ENCODE measurements around the gene CIRBP. TPM values are rescaled to one million over a fixed set of nuclear protein-coding genes. Genes with fewer than 3 reads are reported as not detected.

The CIRBP gene
- total RNA-seq, 1 experiment from 2014 or later = 66.6 TPM

DNA sequence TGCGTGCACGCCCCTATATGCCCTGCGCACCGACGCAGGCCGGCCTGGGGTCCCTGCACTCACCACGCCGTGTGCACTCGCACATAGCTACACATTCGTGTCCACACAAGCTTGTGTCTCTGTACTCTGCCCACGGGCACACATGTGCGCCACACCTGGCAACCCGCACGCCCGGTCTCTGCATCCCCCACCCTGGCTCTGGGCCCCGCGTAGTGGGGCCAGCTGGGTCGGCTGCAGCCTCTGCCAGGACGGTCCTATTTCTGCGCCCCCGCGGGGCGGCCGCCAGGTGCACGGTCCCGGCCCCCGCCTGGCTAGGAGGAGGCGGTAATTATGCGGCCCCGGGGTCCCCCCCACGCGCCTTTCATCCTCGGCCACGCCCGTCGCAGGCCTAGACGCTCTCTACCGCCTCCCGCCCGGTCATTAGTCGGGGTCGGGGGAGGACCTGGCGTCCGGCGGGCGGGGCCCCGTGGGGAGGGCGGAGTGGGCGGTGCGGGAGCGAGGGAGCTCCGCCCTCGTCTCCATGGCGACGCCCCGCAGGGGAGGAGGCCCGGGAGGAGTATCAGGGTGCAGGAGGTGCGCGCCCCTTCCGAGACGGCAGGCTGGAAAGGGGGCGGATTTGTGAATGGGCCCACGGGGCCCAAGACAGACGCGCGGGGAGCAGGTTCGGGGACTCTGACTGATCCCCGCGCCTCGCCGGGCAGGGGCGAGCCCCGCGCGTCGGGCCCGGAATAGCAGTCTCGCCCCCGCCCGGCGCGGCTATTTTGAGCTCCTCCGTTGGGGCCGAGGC lies 2.8 kb upstream of the CIRBP start:
- no peaks in the 10 kb centered on the region for H3K27me3 ChIP-seq (ENCODE audit: control insufficient read depth, insufficient read depth, low read length)
- TF ChIP-seq, protein P1, sequence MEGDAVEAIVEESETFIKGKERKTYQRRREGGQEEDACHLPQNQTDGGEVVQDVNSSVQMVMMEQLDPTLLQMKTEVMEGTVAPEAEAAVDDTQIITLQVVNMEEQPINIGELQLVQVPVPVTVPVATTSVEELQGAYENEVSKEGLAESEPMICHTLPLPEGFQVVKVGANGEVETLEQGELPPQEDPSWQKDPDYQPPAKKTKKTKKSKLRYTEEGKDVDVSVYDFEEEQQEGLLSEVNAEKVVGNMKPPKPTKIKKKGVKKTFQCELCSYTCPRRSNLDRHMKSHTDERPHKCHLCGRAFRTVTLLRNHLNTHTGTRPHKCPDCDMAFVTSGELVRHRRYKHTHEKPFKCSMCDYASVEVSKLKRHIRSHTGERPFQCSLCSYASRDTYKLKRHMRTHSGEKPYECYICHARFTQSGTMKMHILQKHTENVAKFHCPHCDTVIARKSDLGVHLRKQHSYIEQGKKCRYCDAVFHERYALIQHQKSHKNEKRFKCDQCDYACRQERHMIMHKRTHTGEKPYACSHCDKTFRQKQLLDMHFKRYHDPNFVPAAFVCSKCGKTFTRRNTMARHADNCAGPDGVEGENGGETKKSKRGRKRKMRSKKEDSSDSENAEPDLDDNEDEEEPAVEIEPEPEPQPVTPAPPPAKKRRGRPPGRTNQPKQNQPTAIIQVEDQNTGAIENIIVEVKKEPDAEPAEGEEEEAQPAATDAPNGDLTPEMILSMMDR (IDR thresholded peaks at IDR 0.05) = no peak
- TF ChIP-seq, protein P2, sequence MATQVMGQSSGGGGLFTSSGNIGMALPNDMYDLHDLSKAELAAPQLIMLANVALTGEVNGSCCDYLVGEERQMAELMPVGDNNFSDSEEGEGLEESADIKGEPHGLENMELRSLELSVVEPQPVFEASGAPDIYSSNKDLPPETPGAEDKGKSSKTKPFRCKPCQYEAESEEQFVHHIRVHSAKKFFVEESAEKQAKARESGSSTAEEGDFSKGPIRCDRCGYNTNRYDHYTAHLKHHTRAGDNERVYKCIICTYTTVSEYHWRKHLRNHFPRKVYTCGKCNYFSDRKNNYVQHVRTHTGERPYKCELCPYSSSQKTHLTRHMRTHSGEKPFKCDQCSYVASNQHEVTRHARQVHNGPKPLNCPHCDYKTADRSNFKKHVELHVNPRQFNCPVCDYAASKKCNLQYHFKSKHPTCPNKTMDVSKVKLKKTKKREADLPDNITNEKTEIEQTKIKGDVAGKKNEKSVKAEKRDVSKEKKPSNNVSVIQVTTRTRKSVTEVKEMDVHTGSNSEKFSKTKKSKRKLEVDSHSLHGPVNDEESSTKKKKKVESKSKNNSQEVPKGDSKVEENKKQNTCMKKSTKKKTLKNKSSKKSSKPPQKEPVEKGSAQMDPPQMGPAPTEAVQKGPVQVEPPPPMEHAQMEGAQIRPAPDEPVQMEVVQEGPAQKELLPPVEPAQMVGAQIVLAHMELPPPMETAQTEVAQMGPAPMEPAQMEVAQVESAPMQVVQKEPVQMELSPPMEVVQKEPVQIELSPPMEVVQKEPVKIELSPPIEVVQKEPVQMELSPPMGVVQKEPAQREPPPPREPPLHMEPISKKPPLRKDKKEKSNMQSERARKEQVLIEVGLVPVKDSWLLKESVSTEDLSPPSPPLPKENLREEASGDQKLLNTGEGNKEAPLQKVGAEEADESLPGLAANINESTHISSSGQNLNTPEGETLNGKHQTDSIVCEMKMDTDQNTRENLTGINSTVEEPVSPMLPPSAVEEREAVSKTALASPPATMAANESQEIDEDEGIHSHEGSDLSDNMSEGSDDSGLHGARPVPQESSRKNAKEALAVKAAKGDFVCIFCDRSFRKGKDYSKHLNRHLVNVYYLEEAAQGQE (IDR thresholded peaks at IDR 0.05; ENCODE audit: insufficient read depth in 1 of 2, low read depth in 2 of 2, low read length in 1 of 2) = no peak
- TF ChIP-seq SIN3A (IDR thresholded peaks at IDR 0.05; ENCODE audit: borderline replicate concordance, insufficient read depth, low read depth, low read length) = no peak
- TF ChIP-seq POLR2AphosphoS5 (IDR thresholded peaks at IDR 0.05; ENCODE audit: low read depth, low read length) = no peak
- peak; percentile 88 for TF ChIP-seq TCF7L2 (IDR thresholded peaks at IDR 0.05; ENCODE audit: low read depth, low read length)
- ChIA-PET CTCF (interaction anchor here (0.6 to 2.0 kb wide), 8 partner anchors 9 to 348 kb away, joined by 3 to 46 read pairs (median 6); no protein-coding TSS in a partner anchor), POLR2A (interaction anchor here (0.5 to 0.6 kb wide), 3 partner anchors 14 to 116 kb away, joined by 9 to 11 read pairs (median 10); no protein-coding TSS in a partner anchor)
- H3K27ac ChIP-seq (ENCODE audit: low read length) = peak overlapping the region; percentile 71
- H3K36me3 ChIP-seq (ENCODE audit: control insufficient read depth, insufficient read depth, low read length) = no peaks in the 10 kb centered on the region; the same call in 1 of the 2 replicates
- in situ Hi-C loops (cut with HindIII; ENCODE audit: low pct_unique_long_range_greater_than_20kb, low sequenced_read_pairs) (no loop called here), intact Hi-C loops (cut with micrococcal nuclease; ENCODE audit: unreplicated experiment) (no loop called here)
- H3K9me3 ChIP-seq (ENCODE audit: control insufficient read depth, insufficient read depth, low read depth, low read length) = no peaks in the 10 kb centered on the region
- H3K4me3 ChIP-seq (ENCODE audit: low read depth in 2 of 2, low read length in 2 of 2) = peak overlapping the region; percentile 45 to 57
- DNase-seq (ENCODE audit: low read depth, low spot score) = no peak
- H3K4me1 ChIP-seq (ENCODE audit: control insufficient read depth, insufficient read depth, low read length) = peaks cover 43% of the 10 kb centered on the region
- BruUV-seq (replicated peaks) = no TSS peak
- ATAC-seq = peak; percentile 58

DNA sequence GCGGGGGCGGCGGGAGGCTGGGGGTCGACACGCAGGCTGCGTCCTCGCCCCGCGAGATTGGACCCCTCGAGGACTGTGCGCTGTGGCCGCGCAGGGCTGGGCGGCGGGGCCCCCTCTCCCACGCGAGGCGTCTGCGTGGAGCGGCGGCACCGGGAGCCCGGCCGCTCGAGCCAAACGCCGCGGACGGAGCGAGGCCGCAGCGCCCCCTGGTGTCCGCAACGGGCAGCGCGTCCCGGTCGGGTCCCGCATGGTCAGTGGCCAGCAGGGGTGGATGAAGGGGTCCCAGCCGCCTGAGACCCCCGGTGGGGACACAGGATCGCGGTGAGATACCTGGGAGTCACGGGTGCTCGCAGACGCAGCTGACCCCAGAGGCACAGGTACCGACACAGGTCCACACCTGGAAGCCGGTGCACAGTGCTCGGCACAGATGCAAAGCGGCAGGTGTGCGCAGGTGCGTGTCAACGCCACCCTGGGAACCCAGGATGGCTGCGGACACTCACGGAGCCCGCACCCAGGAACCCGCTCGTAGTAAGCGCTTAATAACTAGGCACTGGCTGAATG lies 2.1 kb upstream of the CIRBP start:
- ChIA-PET CTCF (interaction anchor here (0.6 to 2.0 kb wide), 8 partner anchors 8 to 348 kb away, joined by 3 to 46 read pairs (median 7); no protein-coding TSS in a partner anchor), POLR2A (interaction anchor here (0.5 to 0.6 kb wide), 2 partner anchors 15 to 115 kb away, joined by 9 to 11 read pairs; no protein-coding TSS in a partner anchor)
- no TSS peak for BruUV-seq (replicated peaks)
- H3K4me3 ChIP-seq (ENCODE audit: low read depth in 2 of 2, low read length in 2 of 2) = peak overlapping the region; percentile 45 to 57
- ATAC-seq (peak; percentile 18; the same call in 1 of the 2 replicates), DNase-seq (ENCODE audit: low read depth, low spot score) (no peak)
- no peaks in the 10 kb centered on the region for H3K27me3 ChIP-seq (ENCODE audit: control insufficient read depth, insufficient read depth, low read length)
- TF ChIP-seq POLR2AphosphoS5 (IDR thresholded peaks at IDR 0.05; ENCODE audit: low read depth, low read length) = no peak; the same call in 1 of the 2 replicates
- TF ChIP-seq SIN3A (IDR thresholded peaks at IDR 0.05; ENCODE audit: borderline replicate concordance, insufficient read depth, low read depth, low read length) = 0 out of 2 replicates have a peak, but pooled peaks have one; percentile 59
- TF ChIP-seq TCF7L2 (IDR thresholded peaks at IDR 0.05; ENCODE audit: low read depth, low read length) = no peak
- TF ChIP-seq, protein P1 (IDR thresholded peaks at IDR 0.05) = peak; percentile 91
- TF ChIP-seq, protein P2 (IDR thresholded peaks at IDR 0.05; ENCODE audit: insufficient read depth in 1 of 2, low read depth in 2 of 2, low read length in 1 of 2) = no peak
- in situ Hi-C loops (cut with HindIII; ENCODE audit: low pct_unique_long_range_greater_than_20kb, low sequenced_read_pairs) = no loop called here
- no peaks in the 10 kb centered on the region; the same call in 1 of the 2 replicates for H3K36me3 ChIP-seq (ENCODE audit: control insufficient read depth, insufficient read depth, low read length)
- H3K27ac ChIP-seq (ENCODE audit: low read length) = peak overlapping the region; percentile 57
- no peaks in the 10 kb centered on the region for H3K9me3 ChIP-seq (ENCODE audit: control insufficient read depth, insufficient read depth, low read depth, low read length)
- H3K4me1 ChIP-seq (ENCODE audit: control insufficient read depth, insufficient read depth, low read length) = peaks cover 43% of the 10 kb centered on the region
- intact Hi-C loops (cut with micrococcal nuclease; ENCODE audit: unreplicated experiment) = no loop called here

Measured in Panc1 (cell line).